Tibial nerve (tissue), 4 donors: ENCODE results near the gene CHI3L2. TPM values are rescaled to one million over a fixed set of nuclear protein-coding genes. Genes with fewer than 3 reads are reported as not detected.
A peak's percentile ranks its signal among the peaks of the same experiment; 100 is the strongest.

Source experiments
- DNase-seq, 2 donors: peaks; one replicate each; pipeline ENCODE4 v3.0.0-alpha.2; 2019; ENCODE audit warnings: low spot score in 2 of 2
- H3K27ac ChIP-seq, 4 donors: fragments of 200-600 bp; sonication (generic) in 3 of 4; one replicate each; pipeline ENCODE4 v1.5.1; 2017 to 2019; ENCODE audit warnings: mild to moderate bottlenecking in 1 of 4
- H3K27me3 ChIP-seq, 2 donors: fragments of 200-600 bp; sonication (generic) in 1 of 2; one replicate each; pipeline versions ENCODE4 v1.5.1 to v1.6.0; 2017 to 2019
- H3K36me3 ChIP-seq, 3 donors: fragments of 200-600 bp; sonication (generic); one replicate each; pipeline ENCODE4 v1.5.1; 2018 to 2019
- H3K4me1 ChIP-seq, 4 donors: fragments of 200-600 bp; sonication (generic) in 3 of 4; one replicate each; pipeline ENCODE4 v1.5.1; 2017 to 2019
- H3K4me3 ChIP-seq, 4 donors: fragments of 200-600 bp; sonication (generic) in 3 of 4; one replicate each; pipeline ENCODE4 v1.5.1; 2017 to 2019; ENCODE audit warnings: mild to moderate bottlenecking in 1 of 4, moderate library complexity in 1 of 4
- H3K9me3 ChIP-seq, 4 donors: fragments of 200-600 bp; sonication (generic) in 3 of 4; one replicate each; pipeline ENCODE4 v1.5.1; 2017 to 2019
- CTCF ChIP-seq, 5 experiments: fragments of 200-600 bp in 3 of 5; fragments of 450-650 bp in 2 of 5; sonication (generic) in 3 of 5; IDR thresholded peaks; one replicate each; pipeline ENCODE4 v1.5.1; 2016 to 2019; ENCODE audit warnings: antibody characterized with exemption in 5 of 5, mild to moderate bottlenecking in 3 of 5, moderate library complexity in 2 of 5
- EP300 ChIP-seq, 2 donors: sonication (generic); formaldehyde crosslinking; IDR thresholded peaks; one replicate each; pipeline ENCODE4 v1.6.1; 2017; ENCODE audit warnings: antibody characterized with exemption in 2 of 2, mild to moderate bottlenecking in 1 of 2
- POLR2A ChIP-seq, 2 donors: fragments of 450-650 bp; IDR thresholded peaks; one replicate each; pipeline ENCODE4 v1.6.1; 2017; ENCODE audit warnings: antibody characterized with exemption in 2 of 2, mild to moderate bottlenecking in 2 of 2, moderate library complexity in 2 of 2
- WGBS, 2 donors: methylation state at CpG; one replicate each; pipeline ENCODE4 v1.1.5; 2018; 5-methylcytosine and 5-hydroxymethylcytosine counted together
- total RNA-seq, 4 donors: library from RNA; depleted of rRNA; stranded (reverse); fragments of >200 nt; gene quantifications; one replicate each; pipeline ENCODE4 v1.1.0, GENCODE V29; 2016

The CHI3L2 gene
- total RNA-seq, 4 donors from 2014 or later: 2.5 to 37.2 (median 6.1) TPM

- peak overlapping the region in 1 of 4 donors; percentile 3 for H3K4me3 ChIP-seq
- H3K9me3 ChIP-seq: no peaks in the 10 kb centered on the region
- 61 to 63% methylated on average over 5 of the region's 5 CpGs for WGBS, 2 donors
- no peaks in the 10 kb centered on the region for H3K36me3 ChIP-seq
- no peak for DNase-seq
- peaks cover 0 to 40% (median 27%) of the 10 kb centered on the region in 4 donors for H3K4me1 ChIP-seq
- H3K27ac ChIP-seq: peak overlapping the region in 2 of 4 donors; percentile 42 to 73
- H3K27me3 ChIP-seq: peaks cover 0 to 10% of the 10 kb centered on the region in 2 donors
- no peak for TF ChIP-seq CTCF (IDR thresholded peaks at IDR 0.05)
- no peak for TF ChIP-seq EP300 (IDR thresholded peaks at IDR 0.05)
- no peak for TF ChIP-seq POLR2A (IDR thresholded peaks at IDR 0.05)
These were observed 26.0 kb upstream of the CHI3L2 start for GRCh38 chr1:111201275-111202090.

- no peak overlapping the region for H3K27ac ChIP-seq
- no peaks in the 10 kb centered on the region for H3K9me3 ChIP-seq
- H3K4me1 ChIP-seq: peaks cover 0 to 40% (median 27%) of the 10 kb centered on the region in 4 donors
- H3K27me3 ChIP-seq: peaks cover 0 to 10% of the 10 kb centered on the region in 2 donors
- no peak for DNase-seq
- TF ChIP-seq CTCF (IDR thresholded peaks at IDR 0.05) (no peak), EP300 (IDR thresholded peaks at IDR 0.05) (no peak), POLR2A (IDR thresholded peaks at IDR 0.05) (no peak)
- 96 to 97% methylated on average over 1 of the region's 1 CpG for WGBS, 2 donors
- no peak overlapping the region for H3K4me3 ChIP-seq
- H3K36me3 ChIP-seq: no peaks in the 10 kb centered on the region
These were observed 25.2 kb upstream of the CHI3L2 start for GRCh38 chr1:111202366-111202706.

GRCh38 chr1:111202707-111203623 is 24.5 kb upstream of the CHI3L2 start:
- DNase-seq: no peak
- Histone ChIP-seq H3K4me3 (peak overlapping the region in 2 of 4 donors; percentile 72 to 80), H3K4me1 (peaks cover 0 to 40% (median 27%) of the 10 kb centered on the region in 4 donors), H3K27me3 (peaks cover 0 to 10% of the 10 kb centered on the region in 2 donors), H3K9me3 (no peaks in the 10 kb centered on the region), H3K36me3 (no peaks in the 10 kb centered on the region), H3K27ac (peak overlapping the region in 1 of 4 donors; percentile 98)
- TF ChIP-seq CTCF (IDR thresholded peaks at IDR 0.05) (no peak), POLR2A (IDR thresholded peaks at IDR 0.05) (no peak), EP300 (IDR thresholded peaks at IDR 0.05) (no peak)
- 76 to 80% methylated on average over 4 of the region's 4 CpGs for WGBS, 2 donors

- Histone ChIP-seq H3K27ac (peak overlapping the region in 3 of 4 donors; percentile 64 to 98 (median 81)), H3K4me3 (peak overlapping the region; percentile 51 to 80 (median 76)), H3K36me3 (no peaks in the 10 kb centered on the region), H3K4me1 (peaks cover 0 to 40% (median 27%) of the 10 kb centered on the region in 4 donors), H3K9me3 (no peaks in the 10 kb centered on the region), H3K27me3 (peaks cover 0 to 10% of the 10 kb centered on the region in 2 donors)
- DNase-seq: peak; percentile 23 to 56
- WGBS, 2 donors: 27 to 30% methylated on average over 8 of the region's 41 CpGs
- TF ChIP-seq CTCF (IDR thresholded peaks at IDR 0.05): no peak
- no peak for TF ChIP-seq EP300 (IDR thresholded peaks at IDR 0.05)
- no peak for TF ChIP-seq POLR2A (IDR thresholded peaks at IDR 0.05)
These were observed 23.8 kb upstream of the CHI3L2 start for GRCh38 chr1:111203681-111204200.
